GM19467 (cell line): ENCODE data around the gene TNIK.
"Not testable (repeated sequence)": the region's sequence is repeated elsewhere in the genome, so short reads cannot be mapped to it uniquely, and the experiment has no call there.

Source experiments
- ATAC-seq: cut with Tn5 transposase; IDR thresholded peaks from one replicate; pipeline ENCODE4 v1.9.1; 2021; ENCODE audit warnings: mild to moderate bottlenecking, moderate library complexity; ENCODE audit not compliant: unreplicated experiment

TNIK gene

GRCh38 chr3:171446801-171447578 lies 13.2 kb downstream of the TNIK start:
- ATAC-seq: no peak

DNA sequence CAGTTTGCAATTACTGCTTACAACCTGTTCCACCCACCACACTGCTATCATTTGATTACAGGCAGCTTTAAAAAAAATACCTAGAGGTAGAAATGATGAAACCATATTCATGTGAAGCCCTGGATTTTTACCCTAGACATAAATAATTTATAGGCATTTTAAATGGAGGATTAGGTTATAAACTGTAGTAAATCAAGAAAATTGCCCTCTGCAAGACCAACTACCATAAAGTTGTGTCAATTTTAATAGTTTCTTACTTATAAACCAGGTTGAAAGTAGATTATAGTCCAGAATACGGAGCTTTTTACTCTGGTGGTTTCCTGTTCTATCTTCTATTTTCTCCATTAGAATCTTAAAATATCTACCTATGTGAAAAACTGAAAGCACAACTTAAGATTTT lies 13.9 kb downstream of the TNIK start:
- no peak for ATAC-seq

DNA sequence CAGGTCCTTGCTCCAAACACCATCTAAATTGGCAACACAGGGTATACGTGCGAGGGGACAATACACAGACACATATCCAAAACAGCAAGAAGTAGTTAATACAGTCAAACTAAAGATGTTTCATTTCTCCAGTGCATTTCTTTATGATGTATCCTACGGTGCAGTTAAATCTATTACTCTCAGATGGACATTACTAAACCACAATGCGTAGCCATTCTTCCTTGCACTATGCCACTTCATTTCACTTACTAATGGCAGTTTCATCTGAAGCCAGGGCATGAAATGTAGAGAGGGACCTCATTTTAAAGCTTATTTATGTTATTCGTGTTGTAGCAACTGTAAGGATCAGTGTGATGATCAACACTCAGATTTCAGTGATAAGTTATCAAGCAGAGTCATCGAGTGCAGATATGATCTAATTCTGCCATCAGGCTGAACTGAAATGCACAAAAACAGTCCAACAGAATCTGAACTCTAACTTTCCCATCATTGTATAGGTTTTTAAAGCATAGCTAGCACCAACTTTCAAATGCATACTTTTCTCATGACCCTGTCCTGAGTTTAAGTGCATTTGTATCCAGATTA lies 14.5 kb downstream of the TNIK start:
- ATAC-seq: no peak

DNA sequence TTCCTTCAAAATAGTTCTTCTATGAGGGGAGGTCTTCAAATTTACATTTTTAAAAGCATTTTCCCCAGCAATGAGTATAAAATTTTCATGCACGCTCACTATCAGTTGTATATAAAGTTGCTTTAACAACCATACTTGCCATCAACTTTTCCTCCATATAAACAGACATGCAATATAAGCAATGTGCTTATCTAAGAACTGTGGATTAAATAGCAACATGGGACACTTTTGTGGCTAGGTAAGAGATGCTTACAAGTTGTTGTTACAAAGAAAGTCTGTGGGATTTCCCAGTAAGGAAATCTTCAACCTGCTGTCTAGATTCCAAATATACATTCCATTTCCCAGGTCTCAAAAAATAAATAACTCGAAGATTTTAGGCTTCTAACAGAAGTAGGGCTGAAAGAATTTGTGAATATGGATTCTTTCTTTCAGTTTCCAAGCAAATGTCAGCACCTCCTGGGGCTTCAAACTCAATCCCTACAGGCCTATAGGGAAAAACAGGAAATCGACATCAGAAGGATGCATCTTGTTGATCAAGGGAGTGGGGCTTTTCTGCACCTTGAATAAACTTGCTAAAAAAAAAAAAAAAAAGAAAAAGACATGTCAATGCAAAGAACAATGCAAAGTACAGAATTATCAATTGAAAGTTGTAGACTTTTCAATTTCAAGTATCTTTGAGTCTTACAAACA lies 16.1 kb downstream of the TNIK start:
- no peak for ATAC-seq

- no peak for ATAC-seq
Observed at GRCh38 chr3:171443211-171443957, 16.8 kb downstream of the TNIK start.

DNA sequence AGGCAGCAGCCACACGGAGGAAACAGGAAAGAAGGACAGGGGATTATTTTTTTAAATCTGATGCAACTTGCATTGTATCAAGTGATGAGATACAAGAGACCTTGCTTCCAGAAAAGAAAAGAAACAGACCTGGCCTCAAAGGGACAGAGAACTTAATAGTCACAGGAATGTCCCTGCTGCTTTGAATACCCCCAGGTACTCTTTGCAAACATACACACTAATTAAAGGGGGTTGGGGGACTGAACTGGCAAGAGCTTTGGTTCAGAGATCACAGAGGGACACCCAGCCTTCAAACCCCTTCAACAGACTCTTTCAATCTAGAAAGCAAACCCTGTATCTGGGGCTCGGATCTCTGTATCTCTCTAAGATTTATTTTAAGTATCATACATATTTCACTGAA lies 18.0 kb downstream of the TNIK start:
- no peak for ATAC-seq

GRCh38 chr3:171441381-171441780 lies 18.8 kb downstream of the TNIK start:
- ATAC-seq: no peak

GRCh38 chr3:171439996-171440395 lies 20.2 kb downstream of the TNIK start:
- no peak for ATAC-seq

DNA sequence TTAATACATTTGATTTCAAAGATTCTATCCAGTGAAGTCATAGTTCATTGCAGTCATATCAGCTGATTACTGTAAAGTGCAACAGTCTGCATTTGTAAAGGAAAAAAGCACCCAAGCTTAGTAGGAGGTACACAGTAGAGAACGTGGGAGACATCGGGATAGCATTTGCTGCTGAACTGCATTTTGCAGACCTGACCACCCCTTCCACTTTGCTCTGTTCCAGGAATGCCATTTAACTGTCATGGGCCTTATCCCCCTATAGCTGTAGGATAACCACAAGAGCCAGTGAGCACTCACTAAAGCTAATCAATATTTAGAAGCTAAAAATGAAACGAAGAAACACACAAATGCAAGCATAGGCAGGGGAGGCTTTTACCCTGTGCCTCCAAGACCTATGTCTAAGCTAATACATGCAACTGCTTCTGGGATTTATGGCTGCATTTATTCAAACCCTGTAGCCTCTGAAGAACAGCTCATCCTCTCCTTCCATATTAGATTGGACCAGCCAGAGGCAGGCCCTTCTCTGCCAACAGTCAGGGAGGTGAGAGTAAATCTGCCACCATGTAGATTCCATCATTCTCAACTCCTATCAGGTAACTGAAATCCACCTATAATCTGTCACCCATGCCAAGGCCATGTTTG lies 23.0 kb downstream of the TNIK start:
- ATAC-seq: no peak

- no peak for ATAC-seq
Observed at GRCh38 chr3:171436380-171436779, 23.8 kb downstream of the TNIK start.

GRCh38 chr3:171435757-171436156 lies 24.4 kb downstream of the TNIK start:
- no peak for ATAC-seq

- no peak for ATAC-seq
Observed at GRCh38 chr3:171435143-171435542, 25.1 kb downstream of the TNIK start.

GRCh38 chr3:171432548-171432947 lies 27.7 kb downstream of the TNIK start:
- ATAC-seq: no peak

GRCh38 chr3:171431550-171431949 lies 28.7 kb downstream of the TNIK start:
- ATAC-seq: no peak

DNA sequence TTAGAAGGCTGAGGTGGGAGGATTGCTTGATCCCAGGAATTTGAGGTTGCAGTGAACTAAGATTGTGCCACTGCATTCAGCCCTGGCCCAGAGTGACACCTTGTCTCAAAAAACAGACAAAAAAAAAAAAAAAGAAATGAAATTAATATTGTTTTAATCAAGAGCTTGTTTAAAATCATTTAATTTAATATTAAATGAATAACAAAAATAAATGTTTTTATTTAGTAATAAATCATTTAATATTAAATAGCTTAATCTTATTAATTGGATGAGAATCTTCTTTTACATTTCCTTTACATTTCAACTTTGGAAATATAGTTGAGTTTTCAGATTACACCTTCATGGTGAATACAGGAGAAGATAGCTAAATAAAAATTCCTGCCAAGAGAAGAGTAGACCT lies 29.7 kb downstream of the TNIK start:
- ATAC-seq: no peak

DNA sequence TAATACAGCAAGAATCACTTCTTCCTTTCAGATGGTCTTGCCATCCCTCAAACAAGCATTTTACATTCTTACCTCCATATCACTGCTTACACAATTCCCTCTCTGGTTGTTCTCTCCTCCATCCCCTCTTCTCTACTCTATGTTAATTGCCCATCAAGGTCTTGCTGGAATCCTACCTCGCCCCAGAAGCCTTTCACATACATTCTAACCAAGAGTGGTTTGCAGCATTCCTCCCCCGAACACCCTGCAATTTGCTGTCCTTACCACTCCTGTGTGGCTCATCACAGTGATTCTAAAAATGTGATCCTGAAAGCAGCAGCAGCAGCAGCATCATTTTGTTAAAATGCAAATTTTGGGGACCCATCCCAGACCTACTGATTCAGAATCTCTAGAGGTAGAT lies 30.6 kb downstream of the TNIK start:
- no peak for ATAC-seq

DNA sequence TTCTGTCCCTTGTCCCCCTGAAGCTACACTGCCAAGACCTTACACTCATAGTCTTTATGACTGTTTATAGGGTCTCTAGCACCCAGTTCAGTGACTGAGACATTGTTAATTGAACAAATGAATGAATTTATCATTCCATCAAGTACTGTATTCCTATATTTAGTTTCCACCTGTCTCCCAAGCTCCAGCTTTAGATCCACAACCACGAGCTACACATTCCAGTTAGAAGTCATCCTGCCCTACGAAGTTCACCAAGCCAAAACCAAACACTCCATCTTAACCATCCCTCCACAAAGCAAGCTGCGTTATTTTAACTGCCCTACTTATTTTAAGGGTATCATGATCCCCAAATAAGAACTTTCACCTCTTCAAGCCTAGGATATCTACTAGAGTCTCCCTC lies 31.3 kb downstream of the TNIK start:
- no peak for ATAC-seq

GRCh38 chr3:171428321-171428787 lies 31.9 kb downstream of the TNIK start:
- ATAC-seq: no peak

GRCh38 chr3:171427771-171428320 lies 32.4 kb downstream of the TNIK start:
- ATAC-seq: no peak

- not testable (repeated sequence) for ATAC-seq
Observed at GRCh38 chr3:171424063-171424462, 36.1 kb downstream of the TNIK start.

DNA sequence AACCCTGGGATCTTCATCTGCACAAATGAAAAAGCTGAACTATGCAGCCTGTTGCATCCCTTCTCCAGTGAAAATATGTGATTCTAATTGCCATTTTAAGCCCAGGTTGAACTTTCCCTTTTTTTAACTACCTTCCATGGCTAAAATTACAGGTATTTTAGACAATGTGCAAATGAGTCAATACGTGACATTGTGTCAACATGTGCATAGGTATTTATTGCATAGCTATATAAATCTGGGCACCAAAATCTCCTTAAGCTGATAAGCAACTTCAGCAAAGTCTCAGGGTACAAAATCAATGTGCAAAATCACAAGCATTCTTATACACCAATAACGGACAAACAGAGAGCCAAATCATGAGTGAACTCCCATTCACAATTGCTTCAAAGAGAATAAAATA lies 37.4 kb downstream of the TNIK start:
- not testable (repeated sequence) for ATAC-seq
